DMS153 (cell line): ENCODE measurements around the gene C22orf42.
"Not testable (repeated sequence)": the region's sequence is repeated elsewhere in the genome, so short reads cannot be mapped to it uniquely, and the experiment has no call there.

ENCODE experiments used
- DNase-seq: peaks from one replicate; lab custom pipeline; 2025; lab: John Stamatoyannopoulos, UW

Gene C22orf42

GRCh38 chr22:32158712-32159533 lies at the start of gene C22orf42:
Gene C22orf42 (minus strand): TSS chr22:32159303. CDS start chr22:32159215, 88 bp downstream.
- no peak for DNase-seq

GRCh38 chr22:32208681-32209080 lies 49.6 kb upstream of the C22orf42 start:
- no peak for DNase-seq

- no peak for DNase-seq
These were observed 48.9 kb upstream of the C22orf42 start for GRCh38 chr22:32207971-32208480.

- peak; percentile 64 for DNase-seq
These were observed 48.0 kb upstream of the C22orf42 start for GRCh38 chr22:32206774-32207758.

- no peak for DNase-seq
These were observed 47.1 kb upstream of the C22orf42 start for GRCh38 chr22:32205974-32206773.

GRCh38 chr22:32204856-32205722 lies 46.0 kb upstream of the C22orf42 start, which contains the start of gene RFPL2:
Gene RFPL2 (minus strand): TSS chr22:32205073. CDS start chr22:32202451, 2,622 bp downstream.
- DNase-seq = peak; percentile 71

GRCh38 chr22:32204040-32204855 lies 45.1 kb upstream of the C22orf42 start:
- DNase-seq = peak; percentile 65

GRCh38 chr22:32203181-32204039 lies 44.3 kb upstream of the C22orf42 start:
- DNase-seq = no peak

GRCh38 chr22:32202539-32203180 lies 43.6 kb upstream of the C22orf42 start:
- DNase-seq = peak; percentile 53

- no peak for DNase-seq
These were observed 43.0 kb upstream of the C22orf42 start for GRCh38 chr22:32202161-32202538.

- no peak for DNase-seq
These were observed 41.6 kb upstream of the C22orf42 start for GRCh38 chr22:32200752-32201151.

GRCh38 chr22:32199961-32200360 lies 40.9 kb upstream of the C22orf42 start:
- no peak for DNase-seq

- DNase-seq = no peak
These were observed 40.2 kb upstream of the C22orf42 start for GRCh38 chr22:32199341-32199740.

- DNase-seq = not testable (repeated sequence)
These were observed 38.6 kb upstream of the C22orf42 start for GRCh38 chr22:32197553-32198226.

GRCh38 chr22:32195900-32196299 lies 36.8 kb upstream of the C22orf42 start:
- DNase-seq = not testable (repeated sequence)

- DNase-seq = not testable (repeated sequence)
These were observed 34.2 kb upstream of the C22orf42 start for GRCh38 chr22:32193346-32193745.

GRCh38 chr22:32191021-32191420 lies 31.9 kb upstream of the C22orf42 start:
- DNase-seq = not testable (repeated sequence)
